IPS-NIHi7 (cell line): ENCODE results near the gene NEUROD4.
A peak's percentile ranks its signal among the peaks of the same experiment; 100 is the strongest.
"Not testable (repeated sequence)": the region's sequence is repeated elsewhere in the genome, so short reads cannot be mapped to it uniquely, and the experiment has no call there.

Source experiments
- DNase-seq: peaks from one replicate; pipeline ENCODE4 v3.0.0; 2012; ENCODE audit warnings: mixed read lengths; ENCODE audit errors: extremely low spot score

Gene NEUROD4, protein sequence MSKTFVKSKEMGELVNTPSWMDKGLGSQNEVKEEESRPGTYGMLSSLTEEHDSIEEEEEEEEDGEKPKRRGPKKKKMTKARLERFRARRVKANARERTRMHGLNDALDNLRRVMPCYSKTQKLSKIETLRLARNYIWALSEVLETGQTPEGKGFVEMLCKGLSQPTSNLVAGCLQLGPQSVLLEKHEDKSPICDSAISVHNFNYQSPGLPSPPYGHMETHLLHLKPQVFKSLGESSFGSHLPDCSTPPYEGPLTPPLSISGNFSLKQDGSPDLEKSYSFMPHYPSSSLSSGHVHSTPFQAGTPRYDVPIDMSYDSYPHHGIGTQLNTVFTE

DNA sequence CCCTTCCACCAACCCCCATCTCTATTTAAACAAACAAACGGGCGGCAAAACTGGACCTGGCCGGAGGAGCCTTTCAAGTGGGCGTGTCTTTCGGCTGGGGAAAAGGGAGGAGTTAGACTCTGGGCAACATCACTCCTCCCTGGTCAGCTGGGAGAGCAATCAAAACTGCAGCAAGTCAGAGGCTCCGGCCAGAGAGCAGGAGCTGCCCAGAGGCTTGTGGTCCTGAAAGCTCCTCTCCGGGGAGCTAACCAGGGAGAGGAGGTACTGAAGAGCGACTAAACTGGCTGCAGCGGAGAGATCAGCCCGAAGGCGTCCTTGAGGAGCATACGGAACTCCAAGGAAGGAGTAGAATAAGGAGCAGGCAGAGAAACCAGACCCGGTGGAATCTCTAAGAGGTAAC is at the start of gene NEUROD4:
NEUROD4 (plus strand) TSS at position 191 of the 400 bp plus-strand sequence. CDS start 6,466 bp downstream, outside the sequence.
- DNase-seq = peak; percentile 93

DNA sequence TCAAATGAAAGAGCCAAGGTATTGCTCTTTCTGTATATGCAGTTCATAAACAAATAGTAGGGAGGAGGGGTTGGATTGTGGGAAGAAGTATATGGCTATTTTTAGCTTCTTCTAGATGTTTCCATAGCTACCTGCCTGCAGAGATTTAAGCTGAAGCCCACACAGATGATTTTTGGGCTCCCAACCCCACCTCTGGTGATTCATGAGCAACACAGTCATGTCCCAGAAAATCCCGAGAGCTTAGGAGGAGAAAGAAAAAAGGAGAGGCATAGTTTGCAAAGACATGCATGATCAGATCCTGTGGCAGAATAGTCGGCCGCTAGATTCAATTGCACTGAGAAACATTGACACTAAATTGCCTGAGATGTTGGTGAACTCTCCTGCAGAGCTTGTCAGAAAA is 49.0 kb upstream of the NEUROD4 start:
- no peak for DNase-seq

- DNase-seq = no peak
Observed at GRCh38 chr12:54973556-54973955, 46.2 kb upstream of the NEUROD4 start.

DNA sequence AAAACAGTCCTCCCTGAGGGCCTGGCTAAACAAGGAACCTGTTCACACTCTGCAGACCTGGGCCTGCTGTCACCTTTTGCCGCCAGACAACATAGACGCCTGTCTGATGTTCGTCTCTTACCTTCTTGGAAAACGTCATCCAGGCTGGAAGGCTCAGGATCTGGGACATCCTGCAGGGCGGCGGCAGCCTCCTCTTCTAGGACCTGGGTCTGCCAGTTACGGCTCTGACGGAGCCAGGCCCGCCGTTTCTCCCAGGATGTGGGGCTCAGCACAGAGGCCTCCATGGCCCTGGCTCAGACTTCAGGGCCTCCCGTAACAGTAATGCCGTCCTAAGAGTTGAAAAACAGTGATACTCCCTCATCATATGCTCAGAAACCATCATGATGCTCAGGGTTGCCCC is 45.5 kb upstream of the NEUROD4 start:
- no peak for DNase-seq

DNA sequence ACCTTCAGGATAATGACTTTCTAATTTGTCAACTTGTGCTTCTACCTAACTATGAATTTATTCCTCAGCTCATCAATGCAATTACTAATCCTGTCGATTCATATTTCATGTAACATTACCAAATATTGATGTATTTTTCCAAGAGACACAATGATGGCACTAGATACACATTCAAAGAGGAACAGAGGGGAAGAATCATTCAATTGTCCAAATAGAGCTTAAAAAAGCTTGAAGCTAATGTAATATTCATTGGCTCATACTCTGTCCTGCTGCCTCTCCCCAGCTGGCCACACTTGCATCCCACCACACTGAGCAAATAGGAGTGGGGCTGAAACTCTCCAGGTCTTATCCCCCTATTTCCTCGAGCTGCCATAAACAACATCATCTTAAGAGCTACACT is 44.5 kb upstream of the NEUROD4 start:
- no peak for DNase-seq

DNA sequence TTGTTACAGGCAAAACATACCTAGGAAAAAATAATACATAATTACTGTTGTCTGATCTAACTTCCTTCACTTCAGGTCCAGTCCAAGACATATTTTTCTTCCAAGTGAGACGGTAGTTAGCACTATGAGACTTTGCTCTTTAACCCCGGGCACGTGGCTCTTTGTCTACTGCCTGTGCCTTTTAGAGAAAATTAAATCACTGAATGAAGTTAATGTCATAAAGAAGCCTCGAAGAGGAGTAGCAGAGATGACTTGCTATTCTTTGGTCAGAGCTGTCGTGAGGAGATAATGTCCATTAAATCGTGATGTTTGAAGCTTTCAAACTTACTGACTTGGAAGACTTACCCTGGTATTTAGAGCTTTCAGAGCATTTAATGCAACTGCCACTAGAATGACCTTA is 43.9 kb upstream of the NEUROD4 start:
- no peak for DNase-seq

DNA sequence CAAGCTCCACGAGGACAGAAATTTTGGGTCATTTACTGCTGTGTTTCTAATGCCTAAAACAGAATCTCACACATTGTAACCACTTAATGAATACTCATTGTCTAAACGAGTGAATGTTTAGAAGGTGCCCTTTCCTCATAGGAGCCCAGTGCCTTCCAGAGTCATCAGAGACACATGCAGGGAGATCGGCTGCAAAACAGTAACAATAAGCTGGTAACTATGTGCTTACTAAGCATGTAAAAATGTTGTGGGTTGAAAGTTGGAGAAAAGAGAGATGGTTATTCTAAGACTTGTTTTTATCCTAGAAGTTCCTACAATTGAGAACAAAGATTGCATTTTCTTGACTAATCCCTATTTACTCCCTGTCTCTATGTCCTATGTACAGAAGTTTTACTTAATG is 42.6 kb upstream of the NEUROD4 start:
- DNase-seq = no peak

DNA sequence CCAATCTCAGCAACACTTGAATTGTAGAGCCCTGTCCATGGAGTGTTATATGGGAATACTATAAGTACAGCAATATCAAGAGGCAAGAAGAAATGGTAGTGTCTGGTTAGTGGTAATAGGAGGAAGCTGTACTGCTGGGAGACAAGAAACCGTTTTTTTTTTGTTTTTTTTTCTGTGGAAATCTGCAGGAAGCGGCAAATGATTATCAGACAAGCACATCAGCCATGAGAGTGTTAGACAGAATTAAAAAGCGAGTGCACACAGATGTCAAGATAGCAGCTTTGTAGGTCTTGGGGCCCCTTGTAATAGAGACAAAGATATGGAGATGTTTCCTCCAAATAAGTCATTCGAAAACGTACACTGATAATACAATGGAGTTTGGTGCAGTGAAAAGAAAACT is 41.9 kb upstream of the NEUROD4 start:
- no peak for DNase-seq

DNA sequence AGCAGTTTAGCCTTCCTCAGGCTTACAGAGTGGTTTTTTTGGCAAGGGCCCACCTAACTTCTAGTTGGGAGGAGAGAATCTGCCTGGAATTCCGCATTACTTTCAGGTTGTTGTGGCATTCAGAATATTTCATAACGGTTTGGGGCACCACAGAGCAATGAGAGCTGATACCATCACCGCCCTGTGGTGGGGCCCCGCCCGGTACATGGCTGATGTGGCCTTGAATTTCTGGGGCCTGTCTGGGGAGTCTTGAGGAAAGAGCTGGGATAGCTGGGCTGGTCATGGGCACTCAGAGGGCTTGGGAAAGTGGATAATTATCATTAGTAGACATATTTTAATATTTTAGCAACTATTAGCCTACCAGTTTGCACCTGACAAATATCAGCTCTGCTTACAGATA is 39.4 kb upstream of the NEUROD4 start:
- no peak for DNase-seq

- no peak for DNase-seq
Observed at GRCh38 chr12:54981796-54982195, 38.0 kb upstream of the NEUROD4 start.

- no peak for DNase-seq
Observed at GRCh38 chr12:54983536-54984101, 36.2 kb upstream of the NEUROD4 start.

GRCh38 chr12:54984658-54985376 is 35.0 kb upstream of the NEUROD4 start, which contains the start of gene TESPA1:
Gene TESPA1, minus strand, starts transcription at chr12:54984762. Its CDS starts 10,200 bp downstream, at chr12:54974562.
- DNase-seq = no peak

GRCh38 chr12:54986773-54987172 is 33.0 kb upstream of the NEUROD4 start:
- DNase-seq = not testable (repeated sequence)

DNA sequence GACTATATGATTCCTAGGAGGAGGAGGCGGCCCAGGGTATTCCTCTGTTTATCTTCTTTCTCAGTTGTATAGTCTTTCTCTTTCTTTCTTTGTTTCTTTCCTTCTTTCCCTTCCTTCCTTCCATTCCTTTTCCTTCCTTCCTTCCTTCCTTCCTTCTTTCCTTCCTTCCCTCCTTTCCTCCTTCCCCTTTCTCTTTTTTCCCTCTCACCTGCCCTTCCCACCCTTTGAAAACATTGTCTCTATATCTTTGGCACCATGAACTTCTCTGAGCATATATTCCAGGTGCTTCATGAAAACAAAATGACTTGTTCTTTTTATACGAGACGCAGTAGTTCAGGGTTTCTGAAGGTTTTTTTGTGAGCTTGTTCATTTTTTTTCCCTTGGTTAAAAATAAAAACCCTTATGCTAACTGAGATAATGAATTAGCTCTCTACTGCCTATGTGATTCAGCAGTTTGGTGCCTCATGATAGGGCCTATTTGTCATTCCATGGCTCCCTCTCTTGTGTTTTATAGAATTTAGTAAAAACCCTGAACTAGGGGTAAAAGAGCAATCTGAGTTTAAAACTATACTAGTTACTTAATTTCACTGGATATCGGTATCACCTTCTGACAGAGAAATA is 32.1 kb upstream of the NEUROD4 start:
- no peak for DNase-seq

DNA sequence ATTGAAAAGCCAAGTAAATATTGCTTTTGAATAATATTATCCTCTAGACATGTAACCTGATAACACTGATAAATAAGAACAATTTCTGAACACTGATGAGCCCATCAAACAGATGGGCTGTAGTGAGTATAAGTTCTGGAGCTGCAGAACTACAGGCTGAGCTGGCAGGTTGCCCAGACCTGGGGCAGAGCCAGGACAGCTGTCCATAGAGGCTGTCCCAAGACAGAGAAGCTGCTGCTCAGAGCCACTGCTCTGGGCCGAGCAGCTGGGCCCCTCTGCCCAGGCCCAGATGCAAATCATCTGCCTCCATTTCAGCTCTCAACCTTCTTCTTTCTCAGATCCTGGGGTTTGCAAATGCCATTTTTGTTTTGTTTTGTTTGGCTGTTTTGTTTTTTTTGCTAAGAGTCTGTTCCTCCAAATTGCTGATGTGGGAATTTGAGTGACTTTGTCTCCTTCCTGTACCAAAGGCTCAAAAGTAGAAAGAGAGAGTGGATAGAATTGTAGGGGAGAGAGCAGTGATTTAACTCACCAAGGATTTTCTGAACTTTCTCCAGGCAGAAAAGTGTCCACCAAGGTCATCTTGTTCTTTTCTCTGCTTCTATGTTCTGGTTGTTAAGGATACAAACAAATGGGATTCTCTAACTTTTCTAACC is 31.2 kb upstream of the NEUROD4 start:
- DNase-seq = no peak

DNA sequence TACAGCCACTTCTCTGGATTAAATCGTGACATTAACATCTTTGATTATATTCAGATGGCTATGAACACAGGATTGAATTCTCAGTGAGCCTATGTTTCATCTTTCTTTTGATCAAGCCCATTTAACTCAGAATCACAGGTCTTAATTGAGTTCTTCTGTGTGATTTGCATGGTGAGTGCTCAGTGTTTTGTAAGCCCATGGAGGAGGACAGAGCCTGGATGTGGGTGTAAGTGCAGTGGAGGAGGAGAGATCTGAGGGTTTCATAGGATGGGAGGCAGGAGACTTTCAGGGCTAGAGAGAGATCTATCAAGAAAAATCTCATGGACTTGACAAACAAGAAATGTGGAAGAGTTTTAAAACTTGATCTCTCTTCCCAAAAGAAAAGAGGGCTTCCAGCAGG is 29.9 kb upstream of the NEUROD4 start:
- no peak for DNase-seq

DNA sequence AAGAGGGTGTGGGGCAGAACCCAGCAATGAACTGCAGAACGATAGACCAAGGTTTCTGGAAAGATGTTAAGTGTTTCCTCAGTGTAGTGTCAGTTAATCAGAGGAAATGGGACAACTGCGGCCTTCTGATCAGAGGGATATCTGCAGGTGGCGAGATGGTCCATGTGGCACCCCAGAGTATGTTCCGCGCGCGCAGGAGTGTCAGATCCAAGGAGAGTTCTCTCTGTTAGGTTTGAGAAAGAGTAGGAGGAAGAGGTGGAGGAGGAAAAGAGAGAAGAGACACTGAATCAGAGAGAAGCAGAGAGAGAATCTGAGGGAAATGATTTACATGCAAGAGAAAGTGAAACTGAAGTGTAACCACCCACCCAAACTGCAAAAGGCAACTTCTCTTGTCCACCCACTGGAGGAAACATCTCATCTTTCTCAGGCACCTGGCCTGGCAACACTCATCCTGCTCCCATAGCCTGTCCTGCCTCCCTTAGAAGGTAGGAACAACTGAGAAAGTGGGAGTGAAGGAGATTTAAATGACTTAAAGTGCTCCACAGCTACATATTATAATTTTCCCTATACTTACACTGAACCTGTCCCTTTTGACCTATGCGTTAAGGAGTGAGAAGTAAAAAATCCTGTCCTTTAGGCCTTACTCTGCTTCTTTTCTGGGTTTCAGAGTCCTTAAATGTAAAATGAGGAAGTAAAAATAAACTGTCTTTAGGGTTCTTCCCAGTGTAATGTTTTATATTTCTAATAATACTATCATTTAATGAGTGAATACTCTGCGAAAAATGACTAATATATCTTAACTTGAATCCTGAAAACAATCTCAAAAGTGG is 28.4 kb upstream of the NEUROD4 start:
- DNase-seq = no peak

DNA sequence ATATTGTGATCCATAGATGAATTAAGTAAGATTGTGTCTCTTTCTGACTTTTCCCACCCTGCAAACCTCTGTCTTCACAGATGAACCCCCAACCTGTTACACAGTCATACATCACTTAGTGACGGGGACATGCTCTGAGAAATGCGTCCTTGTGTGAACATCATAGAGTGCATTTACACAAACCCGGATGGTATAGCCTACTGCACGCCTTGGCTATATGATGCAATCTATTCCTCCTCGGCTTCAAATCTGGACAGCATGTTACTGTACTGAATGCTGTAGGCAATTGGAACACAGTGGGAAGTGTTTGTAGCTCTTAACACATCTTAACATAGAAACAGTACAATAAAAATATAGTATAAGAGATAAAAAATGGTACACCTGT is 27.8 kb upstream of the NEUROD4 start:
- no peak for DNase-seq

DNA sequence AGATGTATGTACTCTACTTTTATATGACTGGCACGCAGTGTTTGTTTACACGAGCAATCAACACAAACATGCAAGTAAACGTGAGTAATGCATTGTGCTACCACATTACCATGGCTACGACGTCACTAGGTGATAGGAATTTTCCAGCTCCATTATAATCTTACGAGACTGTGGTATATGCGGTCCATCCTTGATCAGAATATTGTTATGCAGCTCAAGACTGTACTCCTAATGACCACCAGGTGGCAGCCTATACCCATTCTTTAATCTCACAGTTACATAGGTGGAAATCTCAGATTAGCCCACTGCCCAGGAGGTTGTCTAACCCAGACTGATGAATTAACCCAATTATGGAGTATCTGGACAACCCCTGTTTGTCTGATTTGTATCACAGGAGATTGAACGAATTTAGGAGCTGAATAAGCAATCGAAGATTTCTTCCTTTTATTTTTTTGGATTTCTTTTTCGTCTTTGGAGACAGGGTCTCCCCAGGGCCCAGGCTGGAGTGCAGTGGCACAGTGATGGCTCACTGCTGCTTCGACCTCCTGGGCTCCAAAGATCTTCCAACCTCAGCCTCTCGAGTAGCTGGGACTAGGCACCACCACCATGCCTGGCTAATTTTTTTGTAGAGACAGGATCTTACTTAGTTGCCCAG is 26.5 kb upstream of the NEUROD4 start:
- DNase-seq = peak; percentile 72

DNA sequence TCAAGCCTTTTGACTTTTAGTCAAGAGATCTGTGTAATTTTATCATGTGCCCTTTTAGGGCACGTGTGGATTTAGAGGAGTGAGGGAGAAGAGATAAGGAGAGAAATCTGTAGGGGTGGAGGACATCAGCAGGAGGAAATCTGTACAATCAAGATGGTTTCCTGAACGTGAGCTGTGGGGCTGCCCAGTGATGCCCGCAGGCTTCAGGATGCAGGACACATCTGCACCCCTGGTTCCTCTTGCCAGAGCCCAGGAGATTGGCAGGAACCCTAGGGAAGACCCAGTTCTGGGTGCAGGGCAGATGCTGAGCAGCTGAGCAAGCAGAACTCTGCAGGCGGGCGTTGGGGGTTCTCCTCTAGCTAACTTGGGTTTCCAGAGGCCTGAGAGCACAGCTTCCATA is 23.6 kb upstream of the NEUROD4 start:
- no peak for DNase-seq
